GM19438 (cell line): ENCODE results near the gene ZYG11A.
"Not testable (repeated sequence)": the region's sequence is repeated elsewhere in the genome, so short reads cannot be mapped to it uniquely, and the experiment has no call there.

ENCODE experiments used
- ATAC-seq: cut with Tn5 transposase; IDR thresholded peaks from one replicate; pipeline ENCODE4 v1.9.1; 2021; ENCODE audit warnings: low read depth; ENCODE audit not compliant: unreplicated experiment

The ZYG11A gene

DNA sequence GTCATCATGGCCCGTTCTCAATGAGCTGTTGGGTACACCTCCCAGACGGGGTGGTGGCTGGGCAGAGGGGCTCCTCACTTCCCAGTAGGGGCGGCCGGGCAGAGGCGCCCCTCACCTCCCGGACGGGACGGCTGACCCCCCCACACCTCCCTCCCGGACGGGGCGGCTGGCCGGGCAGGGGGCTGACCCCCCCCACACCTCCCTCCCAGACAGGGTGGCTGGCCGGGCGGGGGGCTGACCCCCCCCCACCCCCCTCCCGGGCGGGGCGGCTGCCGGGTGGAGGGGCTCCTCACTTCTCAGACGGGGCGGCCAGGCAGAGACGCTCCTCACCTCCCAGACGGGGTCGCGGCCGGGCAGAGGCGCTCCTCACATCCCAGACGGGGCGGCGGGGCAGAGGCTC, 27.2 kb downstream of the ZYG11A start:
- not testable (repeated sequence) for ATAC-seq

DNA sequence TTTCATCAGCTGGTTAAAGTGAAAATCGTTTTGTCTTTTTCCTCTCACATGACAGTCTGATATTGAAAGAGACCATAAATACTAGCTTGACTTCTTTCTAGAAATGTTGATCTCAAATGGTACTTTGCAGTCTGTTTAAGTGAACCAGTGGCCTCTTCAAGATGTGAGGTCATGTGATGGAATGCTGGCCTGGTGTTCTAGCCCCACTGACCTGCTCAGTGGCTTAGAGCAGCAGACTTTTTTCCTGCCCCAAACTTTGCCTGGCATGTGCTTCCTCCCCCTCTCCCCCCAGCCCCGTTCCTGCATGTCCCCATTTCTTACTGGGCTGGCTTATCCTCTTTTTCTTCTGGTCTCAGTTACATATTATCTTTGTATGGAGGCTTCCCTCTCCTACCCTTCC, 34.3 kb downstream of the ZYG11A start:
- no peak for ATAC-seq

DNA sequence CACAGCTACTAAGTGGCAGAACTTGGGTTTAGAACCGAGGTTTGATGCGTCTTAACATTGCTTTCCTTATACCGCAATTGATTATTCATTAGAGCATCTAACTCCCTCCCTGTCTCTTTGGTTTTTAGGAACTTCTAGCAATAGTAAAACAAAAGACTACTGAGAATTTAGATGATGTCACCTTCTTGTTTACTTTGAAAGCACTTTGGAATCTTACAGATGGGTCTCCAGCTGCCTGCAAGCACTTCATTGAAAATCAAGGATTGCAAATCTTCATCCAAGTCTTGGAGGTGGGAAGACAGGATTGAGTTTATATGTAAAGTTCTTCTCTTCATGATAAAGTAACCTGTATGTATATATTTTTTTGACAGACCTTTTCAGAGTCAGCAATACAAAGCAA, 35.0 kb downstream of the ZYG11A start:
- ATAC-seq, result no peak

DNA sequence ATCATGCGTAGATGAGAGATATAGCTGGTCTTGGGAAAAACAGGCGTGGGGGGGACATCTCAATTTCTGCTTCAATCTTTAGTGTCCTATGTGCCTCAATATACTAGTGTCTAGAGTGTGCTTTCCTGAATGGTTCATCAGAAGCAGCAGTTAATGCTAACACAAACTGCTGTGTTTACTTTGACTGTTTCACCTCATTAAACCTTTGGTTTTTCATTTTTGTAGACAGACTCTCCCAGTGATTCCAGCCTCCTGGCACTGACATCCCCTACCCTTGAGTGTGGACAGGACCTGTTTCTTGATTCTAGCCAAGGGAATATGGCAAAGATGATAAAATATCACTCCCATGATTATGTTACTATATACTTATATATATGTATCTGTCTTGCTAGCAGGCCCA, 37.6 kb downstream of the ZYG11A start:
- ATAC-seq, result no peak

DNA sequence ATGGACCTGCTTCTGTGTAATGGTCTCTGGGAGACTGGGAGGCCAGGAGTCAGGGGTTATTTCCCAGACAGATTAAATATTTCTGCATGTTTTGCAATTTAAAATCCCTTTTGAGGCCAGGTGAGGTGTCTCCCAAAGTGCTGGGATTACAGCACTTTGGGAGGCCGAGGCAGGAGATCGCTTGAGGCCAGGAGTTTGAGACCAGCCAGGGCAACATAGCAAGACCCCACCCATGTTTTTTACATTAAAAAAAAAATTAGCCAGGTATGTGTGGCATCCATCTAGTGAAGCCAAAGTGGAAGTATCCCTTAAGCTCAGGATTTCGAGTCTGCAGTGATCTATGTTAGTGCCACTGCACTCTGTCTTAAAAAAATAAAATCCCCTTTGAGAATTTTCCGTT, 44.9 kb downstream of the ZYG11A start:
- no peak for ATAC-seq

DNA sequence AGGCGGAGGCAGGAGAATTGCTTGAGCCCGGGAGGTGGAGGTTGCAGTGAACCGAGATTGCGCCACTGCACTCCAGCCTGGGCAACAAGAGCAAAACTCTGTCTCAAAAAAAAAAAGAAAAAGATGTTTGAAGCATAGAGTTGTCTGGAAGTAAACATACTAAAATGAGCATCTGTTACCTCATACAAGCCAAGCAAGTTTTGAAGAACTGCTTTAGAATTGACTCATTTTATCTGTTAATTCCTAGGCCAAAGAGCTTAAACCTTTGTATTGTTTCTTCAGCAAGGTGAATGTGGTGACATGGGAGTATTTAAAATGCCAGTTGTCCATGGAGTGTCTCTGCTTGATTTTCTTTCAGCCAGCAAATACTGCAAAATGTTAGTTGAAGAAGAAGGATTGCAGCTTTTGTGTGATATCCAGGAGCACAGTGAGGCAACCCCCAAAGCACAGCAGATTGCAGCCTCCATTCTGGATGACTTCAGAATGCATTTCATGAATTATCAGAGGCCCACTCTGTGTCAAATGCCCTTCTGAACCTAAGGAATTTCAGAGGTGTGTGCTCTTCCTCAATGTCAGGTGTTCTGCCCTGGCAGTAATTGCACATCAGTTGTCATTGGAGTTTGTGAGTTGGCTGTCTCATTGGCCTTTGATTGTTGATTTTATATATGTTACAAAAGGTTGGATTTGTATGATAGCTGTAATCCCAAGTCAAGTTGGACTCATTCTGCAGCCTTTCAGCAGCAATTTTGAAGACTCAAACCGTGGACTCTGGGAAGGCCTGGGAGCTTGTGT, 50.1 kb downstream of the ZYG11A start:
- no peak for ATAC-seq

DNA sequence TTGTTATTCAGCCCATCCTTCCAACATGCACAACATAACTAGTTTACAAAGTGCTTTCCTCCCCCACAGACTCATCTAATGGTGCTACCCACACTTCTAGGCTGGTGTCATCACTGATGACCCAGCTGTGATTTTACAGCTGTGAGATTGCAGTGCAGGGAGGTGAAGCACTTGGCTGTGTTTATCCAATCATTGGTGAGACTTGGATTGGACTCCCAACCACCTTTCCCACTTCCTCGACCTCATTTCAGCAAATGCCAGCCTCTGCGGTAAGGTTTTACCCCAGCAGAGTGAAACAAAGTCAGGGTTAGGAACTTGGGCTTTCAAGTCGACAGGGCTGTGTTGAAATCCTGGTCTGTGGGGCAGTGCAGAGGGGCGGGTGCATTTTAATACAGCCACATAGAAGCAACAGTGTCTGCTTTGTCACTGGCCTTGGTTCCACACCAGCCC, 56.9 kb downstream of the ZYG11A start:
- no peak for ATAC-seq

DNA sequence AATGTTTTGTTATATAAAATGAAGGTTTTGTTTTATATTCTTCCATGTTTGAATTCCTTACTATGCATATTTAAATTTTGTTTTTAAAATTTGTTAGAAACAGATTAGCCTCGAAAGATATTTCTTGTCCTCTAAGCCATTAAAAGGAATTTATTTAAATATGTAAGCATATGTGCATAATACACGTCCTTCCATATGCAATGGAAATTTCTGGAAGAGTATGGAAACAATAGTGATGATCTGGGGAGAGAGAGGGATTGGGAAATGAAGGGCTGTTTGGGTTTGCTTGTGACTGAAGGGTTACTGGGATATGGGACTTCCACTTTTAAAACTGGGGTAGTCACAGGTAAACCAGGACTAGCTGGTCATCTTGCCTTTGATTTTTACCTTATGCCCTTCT, 57.8 kb downstream of the ZYG11A start:
- ATAC-seq, result no peak

DNA sequence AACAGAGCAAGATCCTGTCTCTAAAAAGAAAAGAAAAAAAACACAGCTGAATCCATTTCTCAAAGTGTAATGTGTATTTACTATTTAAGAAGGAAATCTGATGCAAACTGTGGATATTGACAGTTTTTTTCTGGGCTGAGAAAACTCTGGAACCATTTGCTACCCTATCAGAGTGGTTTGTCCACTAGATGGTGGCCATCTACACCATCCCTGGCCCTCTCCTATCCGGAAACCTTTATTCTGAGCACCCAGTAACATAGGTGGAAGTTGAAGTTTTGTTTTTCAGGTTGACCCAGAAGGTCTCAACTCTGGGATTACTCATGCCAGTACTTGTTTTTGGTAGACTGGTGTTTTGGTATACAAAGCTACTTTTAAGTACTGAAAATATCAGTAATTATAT, 58.8 kb downstream of the ZYG11A start:
- ATAC-seq, result no peak

DNA sequence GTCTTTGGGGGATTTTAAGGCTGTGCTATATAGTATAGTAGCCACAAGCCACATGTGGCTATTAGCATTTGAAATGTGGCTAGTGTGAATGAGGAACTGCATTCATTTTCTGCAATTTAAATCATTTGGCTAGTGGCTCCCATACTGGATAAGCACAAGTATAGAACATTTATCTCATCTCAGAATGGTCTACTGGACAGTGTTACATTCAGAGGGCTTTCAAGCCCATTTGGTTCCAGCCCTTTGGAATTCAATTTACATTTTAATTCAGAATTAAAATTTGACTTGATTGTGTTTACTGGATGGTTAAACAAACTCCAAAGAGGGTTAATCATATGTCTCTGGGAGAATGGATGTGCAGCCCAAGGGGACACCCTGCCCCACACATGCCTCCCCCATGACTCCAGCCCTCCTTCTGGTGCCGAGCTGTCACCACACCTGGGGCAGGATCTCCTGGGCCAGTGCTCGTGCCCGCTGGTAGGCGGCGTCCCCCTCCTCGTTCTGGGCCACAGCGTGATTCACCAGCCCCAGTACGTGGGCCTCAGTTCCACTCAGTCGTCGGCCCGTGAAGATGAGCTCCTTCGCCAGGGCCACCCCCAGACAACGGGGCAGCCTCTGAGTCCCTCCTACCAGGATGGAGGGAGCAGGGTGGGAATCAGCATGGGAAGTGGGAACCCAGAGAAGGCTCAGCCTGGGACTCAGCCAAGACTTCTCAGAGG, 61.8 kb downstream of the ZYG11A start:
- no peak for ATAC-seq

DNA sequence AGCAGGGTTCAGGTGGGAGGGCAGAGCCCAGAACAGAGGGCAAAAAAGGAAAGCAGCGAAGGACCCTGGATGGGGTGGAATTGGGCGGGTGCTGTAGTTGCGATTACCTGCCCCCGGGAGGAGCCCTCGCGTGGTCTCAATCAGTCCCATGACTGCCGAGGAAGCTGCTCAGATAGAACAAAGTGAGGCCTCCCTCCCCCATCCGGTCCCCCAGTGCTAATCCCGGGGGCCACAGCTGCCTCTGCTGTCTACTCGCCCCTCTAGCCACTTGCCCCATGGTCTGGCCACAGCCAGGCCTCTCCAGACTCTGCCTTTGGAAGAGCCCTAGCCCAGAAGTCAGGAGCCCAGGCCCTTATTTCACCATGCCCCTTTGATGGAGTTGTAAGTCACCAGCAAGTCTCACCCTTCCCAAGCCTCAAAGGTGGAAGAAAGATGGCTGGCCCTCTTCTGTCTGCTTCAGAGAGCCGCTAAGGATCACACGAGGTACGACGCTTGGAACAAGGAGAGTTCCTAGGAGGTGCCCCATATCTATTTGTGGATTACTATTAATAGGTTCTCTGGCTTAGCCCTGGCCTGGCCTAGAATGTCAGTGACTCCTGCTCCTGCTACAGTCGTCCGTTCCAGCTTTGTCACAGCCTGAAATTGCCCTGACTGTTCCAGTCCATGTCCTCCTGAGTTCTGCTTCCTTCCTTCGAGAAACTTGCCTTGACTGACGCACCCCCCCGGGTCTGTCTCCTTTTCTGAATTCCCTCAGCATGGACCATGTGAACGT, 62.6 kb downstream of the ZYG11A start:
- ATAC-seq, result no peak

DNA sequence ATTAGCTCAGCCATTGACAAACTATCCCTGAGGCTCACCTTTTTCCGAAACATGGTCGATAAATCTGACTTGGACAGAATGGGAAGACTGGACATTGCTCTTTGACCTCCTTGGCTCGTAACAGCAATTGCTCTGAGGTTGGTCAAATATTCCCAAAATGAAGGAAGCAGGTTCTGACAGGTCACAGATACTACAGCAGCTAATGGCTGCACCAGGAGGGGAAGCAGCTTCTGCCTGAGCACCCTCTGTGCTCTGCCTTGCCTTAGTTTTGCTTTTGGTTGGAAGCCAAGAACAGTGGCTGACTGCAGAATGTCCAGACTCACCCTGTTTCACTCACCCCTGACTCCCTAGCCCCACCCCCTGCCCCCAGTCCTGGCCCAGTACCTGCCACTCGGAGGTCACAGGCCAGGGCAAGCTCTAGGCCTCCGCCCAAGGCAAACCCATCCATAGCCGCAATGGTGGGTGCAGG, 63.6 kb downstream of the ZYG11A start:
- no peak for ATAC-seq

DNA sequence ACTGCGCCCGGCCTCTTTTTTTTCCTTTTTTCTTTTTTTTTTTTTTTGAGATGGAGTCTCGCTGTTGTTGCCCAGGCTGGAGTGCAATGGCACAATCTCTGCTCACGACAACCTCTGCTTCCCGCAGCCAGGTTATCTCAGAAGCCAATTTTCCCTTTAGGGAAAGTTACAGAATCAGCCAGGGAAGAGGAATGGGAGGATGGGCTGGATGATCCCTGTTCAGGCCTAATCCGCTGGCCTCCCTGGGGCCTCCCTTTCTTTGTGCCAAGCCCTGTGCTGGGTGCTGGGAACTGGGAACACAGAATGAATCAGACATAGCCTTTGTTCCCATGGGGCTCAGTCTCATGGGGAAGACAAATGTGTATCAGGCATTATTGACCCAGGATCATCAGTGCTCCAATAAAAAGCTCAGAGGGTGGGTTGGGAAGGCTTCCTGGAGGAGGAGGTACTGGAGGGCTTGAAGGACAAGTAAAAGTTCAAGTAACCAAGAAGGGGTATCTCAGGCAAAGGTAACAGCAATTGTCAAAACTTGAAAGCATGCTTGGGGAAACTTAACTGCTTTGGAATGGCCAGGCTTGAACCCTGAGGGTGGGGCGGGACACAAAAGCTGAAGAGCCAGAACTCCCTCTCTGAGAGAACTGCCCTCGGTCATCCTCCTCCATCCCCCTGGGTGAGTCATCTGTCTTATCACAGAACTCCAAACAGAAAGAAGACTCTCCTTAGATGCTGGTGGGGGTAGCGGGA, 64.7 kb downstream of the ZYG11A start:
- ATAC-seq, result no peak

DNA sequence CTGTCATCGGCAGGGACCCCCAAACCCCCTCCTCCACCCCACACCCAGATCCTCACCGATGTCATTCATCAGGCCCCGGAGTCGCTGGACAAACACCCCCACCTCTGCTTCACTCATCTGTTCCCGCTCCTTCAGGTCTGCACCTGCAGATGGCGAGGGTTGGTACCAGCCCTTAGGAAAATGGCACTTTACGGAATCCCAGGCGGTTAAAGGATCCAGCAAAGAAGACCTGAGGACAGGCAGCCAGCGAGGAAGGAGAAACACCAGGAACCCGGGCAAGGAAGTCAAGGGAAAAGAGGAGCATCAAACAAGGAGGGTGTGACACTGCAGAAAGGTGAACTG, 65.2 kb downstream of the ZYG11A start:
- no peak for ATAC-seq

DNA sequence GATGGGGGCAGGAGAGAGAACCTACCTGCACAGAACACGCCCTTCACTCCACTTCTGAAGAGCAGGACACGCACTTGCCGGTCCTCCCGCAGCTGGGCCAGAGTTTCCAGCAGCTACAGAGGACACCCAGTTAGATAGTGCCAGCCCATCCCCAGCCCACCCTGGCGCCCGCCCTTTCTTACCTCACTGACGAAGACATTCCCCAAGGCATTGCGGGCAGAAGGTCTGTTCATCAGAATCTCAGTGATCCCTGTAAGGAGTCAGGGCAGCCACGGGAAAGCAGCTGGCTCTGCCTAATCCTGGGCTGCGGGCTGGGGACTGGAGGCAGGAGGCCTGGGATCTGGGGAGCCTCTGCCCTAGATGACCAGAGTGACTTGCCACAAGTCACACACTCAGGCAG, 69.0 kb downstream of the ZYG11A start:
- ATAC-seq, result no peak

DNA sequence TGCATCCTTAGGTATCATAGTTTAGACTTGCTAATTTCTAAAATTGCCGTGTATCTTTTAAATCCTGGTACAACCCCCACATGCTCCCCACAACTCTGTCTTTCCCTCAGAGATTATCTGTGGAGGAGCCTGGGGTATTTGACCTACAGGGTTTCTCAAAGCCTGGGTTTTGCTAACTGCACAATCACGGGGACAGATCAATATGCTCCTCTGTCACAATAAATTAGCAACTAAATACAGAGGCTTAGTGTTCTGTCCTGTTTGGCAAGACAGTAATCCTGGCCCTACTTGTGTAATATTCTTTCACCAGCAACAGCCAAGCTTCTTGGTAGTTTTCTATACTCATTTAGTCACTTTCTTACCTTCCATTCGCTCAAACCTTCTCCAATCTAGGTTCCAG, 70.5 kb downstream of the ZYG11A start:
- ATAC-seq, result no peak

DNA sequence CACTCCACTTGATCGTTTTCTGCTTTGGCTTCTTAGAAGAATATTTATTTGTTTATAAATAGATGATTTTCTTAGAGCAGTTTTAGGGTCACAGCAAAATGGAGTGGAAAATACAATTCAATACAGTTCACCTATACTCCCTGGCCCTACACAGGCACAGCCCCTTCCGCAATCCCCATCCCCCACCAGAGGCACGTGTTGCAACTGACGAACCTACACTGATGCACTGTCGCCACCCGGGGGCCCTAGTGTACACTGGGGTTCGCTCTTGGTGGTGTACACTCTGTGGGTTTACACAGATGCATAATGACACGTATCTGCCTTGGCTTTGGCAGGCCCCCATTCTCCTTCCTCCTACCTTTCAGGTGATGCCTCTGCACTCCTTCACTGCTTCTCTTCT, 71.0 kb downstream of the ZYG11A start:
- ATAC-seq, result no peak

DNA sequence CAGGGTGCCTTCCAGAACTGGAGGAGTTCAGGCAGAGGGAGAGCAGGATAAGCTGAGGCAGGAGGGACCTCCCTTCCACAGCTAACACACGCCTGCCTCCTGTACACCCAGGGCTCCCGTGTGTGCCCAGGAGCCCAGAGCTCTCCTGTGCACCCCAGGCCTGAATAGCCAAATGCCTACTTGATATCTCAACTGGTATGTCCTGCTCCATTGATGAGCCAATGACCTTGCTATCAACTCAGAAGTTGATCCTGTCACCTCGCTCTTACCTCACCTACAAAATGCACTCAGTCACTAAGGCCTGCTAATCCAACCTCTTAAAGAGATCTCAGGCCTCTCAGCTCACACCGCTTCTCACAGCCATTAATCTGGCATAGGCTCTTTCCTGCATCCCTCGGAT, 71.9 kb downstream of the ZYG11A start:
- no peak for ATAC-seq

DNA sequence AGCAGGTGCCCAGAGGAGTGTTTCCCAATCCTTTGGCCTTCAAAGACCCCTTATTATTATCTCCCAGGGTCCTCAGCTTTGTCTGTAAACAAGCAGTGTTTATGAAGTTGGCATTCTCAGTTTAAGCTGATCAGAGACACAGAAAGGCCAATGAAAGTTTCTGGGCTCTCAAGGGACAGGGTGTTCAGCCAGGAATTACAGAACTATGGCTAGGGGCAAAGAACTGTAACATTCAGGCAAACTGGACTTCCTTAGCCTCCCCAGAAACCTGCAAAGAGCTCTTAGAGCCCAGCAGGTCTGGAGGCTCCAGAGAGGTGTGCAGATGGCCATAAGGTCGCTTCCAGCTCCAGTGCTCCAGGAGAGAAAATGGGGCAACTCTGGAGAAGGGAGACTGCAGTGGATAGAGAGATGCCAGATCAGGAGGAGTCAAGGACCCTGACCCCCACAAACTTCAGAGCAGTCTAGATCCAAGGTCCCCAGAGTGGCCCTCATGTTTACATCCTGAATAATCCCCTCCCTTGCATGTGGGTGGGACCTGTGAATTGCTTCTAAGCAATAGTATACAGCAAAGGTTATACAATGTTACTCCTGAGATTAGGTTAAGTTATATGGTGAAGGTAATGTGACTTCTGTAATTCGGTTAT, 72.8 kb downstream of the ZYG11A start:
- ATAC-seq, result no peak

DNA sequence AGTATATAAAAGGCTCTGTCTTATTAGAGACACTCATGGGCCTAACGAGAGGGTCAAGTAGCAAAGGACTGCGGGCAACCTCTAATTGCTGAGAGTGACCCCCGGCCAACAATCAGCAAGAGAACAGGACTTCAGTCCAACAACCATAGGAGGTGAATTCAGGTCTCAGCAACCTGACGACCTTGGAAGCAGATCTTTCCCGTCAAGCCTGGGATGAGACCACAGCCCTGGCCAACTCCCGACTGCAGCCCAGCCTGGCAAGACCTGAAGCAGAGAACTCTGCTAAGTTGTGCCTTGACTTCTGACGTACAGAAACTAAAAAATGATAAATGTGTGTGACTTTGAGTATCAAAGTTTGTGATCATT, 73.3 kb downstream of the ZYG11A start:
- ATAC-seq, result no peak
